ENCODE results near the gene PIANP. TPM values are rescaled to one million over a fixed set of nuclear protein-coding genes. Genes with fewer than 3 reads are reported as not detected.

PIANP gene
- total and polyA plus RNA-seq, 10 of the 15 experiments (the other 5 are each of a cell fraction or from before 2014, with no cell fraction given) = 0.08 to 0.12 (median 0.08) TPM; not detected in 7

DNA sequence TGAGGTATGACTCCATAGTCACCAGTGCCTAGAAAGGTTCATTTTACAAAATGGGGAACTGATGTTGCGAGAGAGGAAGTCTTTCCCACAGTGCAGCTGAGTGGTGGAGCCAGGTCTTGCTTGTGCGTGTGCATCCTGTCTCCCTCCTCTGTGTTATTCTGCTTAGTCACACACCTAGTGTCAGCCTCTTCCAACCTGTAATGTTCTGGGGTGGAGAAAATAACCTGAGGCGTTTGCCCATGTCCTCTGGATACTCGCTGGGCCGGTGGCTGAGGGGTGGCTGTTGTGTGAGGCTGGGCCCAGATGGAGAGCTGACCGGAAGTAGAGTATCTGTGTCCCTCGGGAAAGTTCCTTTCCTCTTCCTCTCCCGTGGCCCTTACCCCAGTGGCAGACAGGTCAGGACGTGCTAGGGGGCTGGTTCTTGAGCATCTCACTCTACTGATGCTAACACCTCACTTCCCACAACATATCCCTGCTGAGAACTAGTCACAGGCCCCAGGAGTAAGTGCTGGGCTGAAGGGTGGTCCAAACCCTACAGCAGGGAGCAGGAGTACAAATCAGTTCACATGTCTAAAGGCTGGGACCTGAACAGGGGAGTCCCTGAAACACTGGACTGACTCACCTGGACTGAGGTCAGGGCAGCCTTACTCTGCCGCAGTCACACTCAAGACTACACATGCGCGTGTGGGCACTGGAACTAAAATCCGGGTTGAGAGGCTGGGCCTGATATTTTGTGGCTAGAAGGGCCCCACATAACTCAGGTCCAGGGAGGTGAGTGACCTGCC lies 45.3 kb upstream of the PIANP start (continued):
- TF ChIP-seq, protein P1, sequence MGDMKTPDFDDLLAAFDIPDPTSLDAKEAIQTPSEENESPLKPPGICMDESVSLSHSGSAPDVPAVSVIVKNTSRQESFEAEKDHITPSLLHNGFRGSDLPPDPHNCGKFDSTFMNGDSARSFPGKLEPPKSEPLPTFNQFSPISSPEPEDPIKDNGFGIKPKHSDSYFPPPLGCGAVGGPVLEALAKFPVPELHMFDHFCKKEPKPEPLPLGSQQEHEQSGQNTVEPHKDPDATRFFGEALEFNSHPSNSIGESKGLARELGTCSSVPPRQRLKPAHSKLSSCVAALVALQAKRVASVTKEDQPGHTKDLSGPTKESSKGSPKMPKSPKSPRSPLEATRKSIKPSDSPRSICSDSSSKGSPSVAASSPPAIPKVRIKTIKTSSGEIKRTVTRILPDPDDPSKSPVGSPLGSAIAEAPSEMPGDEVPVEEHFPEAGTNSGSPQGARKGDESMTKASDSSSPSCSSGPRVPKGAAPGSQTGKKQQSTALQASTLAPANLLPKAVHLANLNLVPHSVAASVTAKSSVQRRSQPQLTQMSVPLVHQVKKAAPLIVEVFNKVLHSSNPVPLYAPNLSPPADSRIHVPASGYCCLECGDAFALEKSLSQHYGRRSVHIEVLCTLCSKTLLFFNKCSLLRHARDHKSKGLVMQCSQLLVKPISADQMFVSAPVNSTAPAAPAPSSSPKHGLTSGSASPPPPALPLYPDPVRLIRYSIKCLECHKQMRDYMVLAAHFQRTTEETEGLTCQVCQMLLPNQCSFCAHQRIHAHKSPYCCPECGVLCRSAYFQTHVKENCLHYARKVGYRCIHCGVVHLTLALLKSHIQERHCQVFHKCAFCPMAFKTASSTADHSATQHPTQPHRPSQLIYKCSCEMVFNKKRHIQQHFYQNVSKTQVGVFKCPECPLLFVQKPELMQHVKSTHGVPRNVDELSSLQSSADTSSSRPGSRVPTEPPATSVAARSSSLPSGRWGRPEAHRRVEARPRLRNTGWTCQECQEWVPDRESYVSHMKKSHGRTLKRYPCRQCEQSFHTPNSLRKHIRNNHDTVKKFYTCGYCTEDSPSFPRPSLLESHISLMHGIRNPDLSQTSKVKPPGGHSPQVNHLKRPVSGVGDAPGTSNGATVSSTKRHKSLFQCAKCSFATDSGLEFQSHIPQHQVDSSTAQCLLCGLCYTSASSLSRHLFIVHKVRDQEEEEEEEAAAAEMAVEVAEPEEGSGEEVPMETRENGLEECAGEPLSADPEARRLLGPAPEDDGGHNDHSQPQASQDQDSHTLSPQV (IDR thresholded peaks at IDR 0.05) = no peak
- no peak for TF ChIP-seq IKZF2 (IDR thresholded peaks at IDR 0.05)
- TF ChIP-seq, protein P2, sequence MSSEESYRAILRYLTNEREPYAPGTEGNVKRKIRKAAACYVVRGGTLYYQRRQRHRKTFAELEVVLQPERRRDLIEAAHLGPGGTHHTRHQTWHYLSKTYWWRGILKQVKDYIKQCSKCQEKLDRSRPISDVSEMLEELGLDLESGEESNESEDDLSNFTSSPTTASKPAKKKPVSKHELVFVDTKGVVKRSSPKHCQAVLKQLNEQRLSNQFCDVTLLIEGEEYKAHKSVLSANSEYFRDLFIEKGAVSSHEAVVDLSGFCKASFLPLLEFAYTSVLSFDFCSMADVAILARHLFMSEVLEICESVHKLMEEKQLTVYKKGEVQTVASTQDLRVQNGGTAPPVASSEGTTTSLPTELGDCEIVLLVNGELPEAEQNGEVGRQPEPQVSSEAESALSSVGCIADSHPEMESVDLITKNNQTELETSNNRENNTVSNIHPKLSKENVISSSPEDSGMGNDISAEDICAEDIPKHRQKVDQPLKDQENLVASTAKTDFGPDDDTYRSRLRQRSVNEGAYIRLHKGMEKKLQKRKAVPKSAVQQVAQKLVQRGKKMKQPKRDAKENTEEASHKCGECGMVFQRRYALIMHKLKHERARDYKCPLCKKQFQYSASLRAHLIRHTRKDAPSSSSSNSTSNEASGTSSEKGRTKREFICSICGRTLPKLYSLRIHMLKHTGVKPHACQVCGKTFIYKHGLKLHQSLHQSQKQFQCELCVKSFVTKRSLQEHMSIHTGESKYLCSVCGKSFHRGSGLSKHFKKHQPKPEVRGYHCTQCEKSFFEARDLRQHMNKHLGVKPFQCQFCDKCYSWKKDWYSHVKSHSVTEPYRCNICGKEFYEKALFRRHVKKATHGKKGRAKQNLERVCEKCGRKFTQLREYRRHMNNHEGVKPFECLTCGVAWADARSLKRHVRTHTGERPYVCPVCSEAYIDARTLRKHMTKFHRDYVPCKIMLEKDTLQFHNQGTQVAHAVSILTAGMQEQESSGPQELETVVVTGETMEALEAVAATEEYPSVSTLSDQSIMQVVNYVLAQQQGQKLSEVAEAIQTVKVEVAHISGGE (CRISPR knock-in tag; IDR thresholded peaks at IDR 0.05) = no peak
- TF ChIP-seq, protein P3, sequence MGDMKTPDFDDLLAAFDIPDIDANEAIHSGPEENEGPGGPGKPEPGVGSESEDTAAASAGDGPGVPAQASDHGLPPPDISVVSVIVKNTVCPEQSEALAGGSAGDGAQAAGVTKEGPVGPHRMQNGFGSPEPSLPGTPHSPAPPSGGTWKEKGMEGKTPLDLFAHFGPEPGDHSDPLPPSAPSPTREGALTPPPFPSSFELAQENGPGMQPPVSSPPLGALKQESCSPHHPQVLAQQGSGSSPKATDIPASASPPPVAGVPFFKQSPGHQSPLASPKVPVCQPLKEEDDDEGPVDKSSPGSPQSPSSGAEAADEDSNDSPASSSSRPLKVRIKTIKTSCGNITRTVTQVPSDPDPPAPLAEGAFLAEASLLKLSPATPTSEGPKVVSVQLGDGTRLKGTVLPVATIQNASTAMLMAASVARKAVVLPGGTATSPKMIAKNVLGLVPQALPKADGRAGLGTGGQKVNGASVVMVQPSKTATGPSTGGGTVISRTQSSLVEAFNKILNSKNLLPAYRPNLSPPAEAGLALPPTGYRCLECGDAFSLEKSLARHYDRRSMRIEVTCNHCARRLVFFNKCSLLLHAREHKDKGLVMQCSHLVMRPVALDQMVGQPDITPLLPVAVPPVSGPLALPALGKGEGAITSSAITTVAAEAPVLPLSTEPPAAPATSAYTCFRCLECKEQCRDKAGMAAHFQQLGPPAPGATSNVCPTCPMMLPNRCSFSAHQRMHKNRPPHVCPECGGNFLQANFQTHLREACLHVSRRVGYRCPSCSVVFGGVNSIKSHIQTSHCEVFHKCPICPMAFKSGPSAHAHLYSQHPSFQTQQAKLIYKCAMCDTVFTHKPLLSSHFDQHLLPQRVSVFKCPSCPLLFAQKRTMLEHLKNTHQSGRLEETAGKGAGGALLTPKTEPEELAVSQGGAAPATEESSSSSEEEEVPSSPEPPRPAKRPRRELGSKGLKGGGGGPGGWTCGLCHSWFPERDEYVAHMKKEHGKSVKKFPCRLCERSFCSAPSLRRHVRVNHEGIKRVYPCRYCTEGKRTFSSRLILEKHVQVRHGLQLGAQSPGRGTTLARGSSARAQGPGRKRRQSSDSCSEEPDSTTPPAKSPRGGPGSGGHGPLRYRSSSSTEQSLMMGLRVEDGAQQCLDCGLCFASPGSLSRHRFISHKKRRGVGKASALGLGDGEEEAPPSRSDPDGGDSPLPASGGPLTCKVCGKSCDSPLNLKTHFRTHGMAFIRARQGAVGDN (IDR thresholded peaks at IDR 0.05) = no peak
- TF ChIP-seq SIN3A (IDR thresholded peaks at IDR 0.05; ENCODE audit: low read depth, low read length) = no peak
- TF ChIP-seq RAD51 (IDR thresholded peaks at IDR 0.05) = no peak
- TF ChIP-seq NFXL1 (IDR thresholded peaks at IDR 0.05; ENCODE audit: borderline replicate concordance) = no peak
- TF ChIP-seq, protein P4, sequence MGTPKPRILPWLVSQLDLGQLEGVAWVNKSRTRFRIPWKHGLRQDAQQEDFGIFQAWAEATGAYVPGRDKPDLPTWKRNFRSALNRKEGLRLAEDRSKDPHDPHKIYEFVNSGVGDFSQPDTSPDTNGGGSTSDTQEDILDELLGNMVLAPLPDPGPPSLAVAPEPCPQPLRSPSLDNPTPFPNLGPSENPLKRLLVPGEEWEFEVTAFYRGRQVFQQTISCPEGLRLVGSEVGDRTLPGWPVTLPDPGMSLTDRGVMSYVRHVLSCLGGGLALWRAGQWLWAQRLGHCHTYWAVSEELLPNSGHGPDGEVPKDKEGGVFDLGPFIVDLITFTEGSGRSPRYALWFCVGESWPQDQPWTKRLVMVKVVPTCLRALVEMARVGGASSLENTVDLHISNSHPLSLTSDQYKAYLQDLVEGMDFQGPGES (IDR thresholded peaks at IDR 0.05) = no peak
- TF ChIP-seq MYB (IDR thresholded peaks at IDR 0.05; ENCODE audit: borderline replicate concordance, low read depth, low read length) = no peak
- no peak for TF ChIP-seq SMAD5 (IDR thresholded peaks at IDR 0.05; ENCODE audit: low read depth)
- no peak for TF ChIP-seq NFYB (IDR thresholded peaks at IDR 0.05; ENCODE audit: insufficient read depth, low read depth, low read length)
- peak; percentile 33; the same call in 1 of the 2 replicates for TF ChIP-seq ZBED1 (IDR thresholded peaks at IDR 0.05; ENCODE audit: borderline replicate concordance)
- TF ChIP-seq FOXK2 (IDR thresholded peaks at IDR 0.05) = no peak
- no peak for TF ChIP-seq POLR2A (IDR thresholded peaks at IDR 0.05; ENCODE audit: low read depth, low read length)
